ENCODE data around the gene KCTD8.

DNA sequence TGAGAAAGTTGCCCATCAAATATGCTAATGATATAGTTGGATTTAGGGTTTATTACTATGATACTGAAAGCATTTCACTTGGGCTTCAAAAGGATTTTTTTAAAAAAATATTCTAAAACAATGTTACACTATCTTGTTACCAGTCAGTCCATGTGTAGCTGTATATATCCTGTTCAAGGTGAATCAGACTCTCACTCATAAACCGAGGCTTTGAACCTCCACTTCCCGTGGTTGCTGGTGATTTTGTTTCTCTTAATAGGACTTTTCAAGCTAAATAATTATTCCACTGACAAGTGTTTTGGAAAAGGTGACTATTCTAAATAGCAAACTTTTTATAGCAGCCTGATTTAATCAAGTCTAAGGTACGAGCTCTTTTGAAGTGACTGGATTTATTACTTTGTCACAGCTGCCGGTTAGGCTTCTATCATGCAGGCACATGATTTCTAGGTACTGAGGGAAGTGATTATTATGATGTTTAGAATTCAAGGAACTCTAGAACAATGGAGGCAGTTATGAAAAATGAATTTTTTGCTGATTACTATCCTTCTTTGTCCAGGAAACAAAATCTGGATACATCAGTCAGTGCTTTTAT is 287.7 kb downstream of the KCTD8 start:
- no peak for TF ChIP-seq POLR2A (IDR thresholded peaks at IDR 0.05)
- TF ChIP-seq, protein P1, sequence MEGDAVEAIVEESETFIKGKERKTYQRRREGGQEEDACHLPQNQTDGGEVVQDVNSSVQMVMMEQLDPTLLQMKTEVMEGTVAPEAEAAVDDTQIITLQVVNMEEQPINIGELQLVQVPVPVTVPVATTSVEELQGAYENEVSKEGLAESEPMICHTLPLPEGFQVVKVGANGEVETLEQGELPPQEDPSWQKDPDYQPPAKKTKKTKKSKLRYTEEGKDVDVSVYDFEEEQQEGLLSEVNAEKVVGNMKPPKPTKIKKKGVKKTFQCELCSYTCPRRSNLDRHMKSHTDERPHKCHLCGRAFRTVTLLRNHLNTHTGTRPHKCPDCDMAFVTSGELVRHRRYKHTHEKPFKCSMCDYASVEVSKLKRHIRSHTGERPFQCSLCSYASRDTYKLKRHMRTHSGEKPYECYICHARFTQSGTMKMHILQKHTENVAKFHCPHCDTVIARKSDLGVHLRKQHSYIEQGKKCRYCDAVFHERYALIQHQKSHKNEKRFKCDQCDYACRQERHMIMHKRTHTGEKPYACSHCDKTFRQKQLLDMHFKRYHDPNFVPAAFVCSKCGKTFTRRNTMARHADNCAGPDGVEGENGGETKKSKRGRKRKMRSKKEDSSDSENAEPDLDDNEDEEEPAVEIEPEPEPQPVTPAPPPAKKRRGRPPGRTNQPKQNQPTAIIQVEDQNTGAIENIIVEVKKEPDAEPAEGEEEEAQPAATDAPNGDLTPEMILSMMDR (IDR thresholded peaks at IDR 0.05 in 4 of 5, conservative IDR thresholded peaks at IDR 0.05 in 1 of 5), result no peak

Measured in gastrocnemius medialis (tissue), 4 donors.